Liver (tissue), 9 donors: ENCODE measurements around the gene OTOP3. TPM values are rescaled to one million over a fixed set of nuclear protein-coding genes. Genes with fewer than 3 reads are reported as not detected.

Experiments used
- DNase-seq: peaks from one replicate; pipeline ENCODE4 v3.0.0-alpha.2; 2017; ENCODE audit warnings: low spot score
- H3K27ac ChIP-seq, 2 donors: one replicate each; pipeline ENCODE4 v1.7.0; 2013; ENCODE audit warnings: inconsistent platforms in 2 of 2, low read length in 2 of 2, control low read depth in 1 of 2, low read depth in 1 of 2, mild to moderate bottlenecking in 1 of 2
- H3K27me3 ChIP-seq, 4 donors: one replicate each; pipeline versions ENCODE4 v1.6.1 to v1.7.0; 2013; ENCODE audit warnings: low read length in 3 of 4, inconsistent platforms in 1 of 4, mild to moderate bottlenecking in 1 of 4, moderate library complexity in 1 of 4; ENCODE audit not compliant: control insufficient read depth in 4 of 4, insufficient read depth in 4 of 4
- H3K36me3 ChIP-seq, 4 donors: one replicate each; pipeline versions ENCODE4 v1.6.1 to v1.7.0; 2013; ENCODE audit warnings: low read length in 3 of 4, mild to moderate bottlenecking in 3 of 4, low read depth in 1 of 4, moderate library complexity in 1 of 4; ENCODE audit not compliant: control insufficient read depth in 4 of 4, insufficient read depth in 3 of 4
- H3K4me1 ChIP-seq, 4 donors: one replicate each; pipeline versions ENCODE4 v1.6.1 to v1.7.0; 2013; ENCODE audit warnings: low read length in 3 of 4, mild to moderate bottlenecking in 3 of 4, moderate library complexity in 1 of 4; ENCODE audit not compliant: control insufficient read depth in 4 of 4, insufficient read depth in 4 of 4
- H3K4me3 ChIP-seq, 3 donors: one replicate each; pipeline versions ENCODE4 v1.6.1 to v1.7.0; 2013; ENCODE audit warnings: low read length in 3 of 3, control low read depth in 1 of 3, low read depth in 1 of 3, mild to moderate bottlenecking in 1 of 3
- H3K9ac ChIP-seq, 2 donors: one replicate each; pipeline ENCODE4 v1.7.0; 2013; ENCODE audit warnings: low read length in 2 of 2, mild to moderate bottlenecking in 2 of 2, moderate library complexity in 2 of 2, control low read depth in 1 of 2, low read depth in 1 of 2
- H3K9me3 ChIP-seq, 4 donors: one replicate each; pipeline versions ENCODE4 v1.6.1 to v1.7.0; 2013; ENCODE audit warnings: low read length in 3 of 4; ENCODE audit not compliant: control insufficient read depth in 4 of 4
- EGR1 ChIP-seq, 2 donors: IDR thresholded peaks; 2 replicates each; pipeline ENCODE4 v1.6.1; 2016 to 2018; ENCODE audit warnings: antibody characterized with exemption in 2 of 2, low read depth in 2 of 2
- FOXA1 ChIP-seq: IDR thresholded peaks from 2 replicates; pipeline ENCODE4 v1.6.1; 2016; ENCODE audit warnings: antibody characterized with exemption
- HNF4A ChIP-seq, 2 donors: conservative IDR thresholded peaks; 2 replicates each; pipeline ENCODE4 v1.6.1; 2016; ENCODE audit warnings: antibody characterized with exemption in 2 of 2, mild to moderate bottlenecking in 2 of 2
- HNF4G ChIP-seq: IDR thresholded peaks from 2 replicates; pipeline ENCODE4 v1.6.1; 2016; ENCODE audit warnings: antibody characterized with exemption
- JUND ChIP-seq, 2 donors: IDR thresholded peaks; 2 replicates each; pipeline ENCODE4 v1.6.1; 2016; ENCODE audit warnings: antibody characterized with exemption in 2 of 2
- RXRA ChIP-seq, 2 donors: IDR thresholded peaks; 2 replicates each; pipeline ENCODE4 v1.6.1; 2017 to 2018; ENCODE audit warnings: antibody characterized with exemption in 2 of 2, mild to moderate bottlenecking in 1 of 2
- SP1 ChIP-seq: IDR thresholded peaks from 2 replicates; pipeline ENCODE4 v1.6.1; 2018; ENCODE audit warnings: antibody characterized with exemption, mild to moderate bottlenecking
- TAF1 ChIP-seq: conservative IDR thresholded peaks from 2 replicates; pipeline ENCODE4 v1.6.1; 2016; ENCODE audit warnings: antibody characterized with exemption, mild to moderate bottlenecking
- WGBS: extraction: QIAGEN DNeasy Blood & Tissue Kit; methylation state at CpG from one replicate; pipeline ENCODE4 v1.1.7; 2013; 5-methylcytosine and 5-hydroxymethylcytosine counted together
- polyA plus RNA-seq, 2 donors: library from polyadenylated mRNA; stranded (reverse) in 1 of 2; unstranded in 1 of 2; fragments of 200-250 nt in 1 of 2; fragments of >200 nt in 1 of 2; fragmentation: Nextera tagmentation in 1 of 2; extraction: Ambion mirVana in 1 of 2; gene quantifications; one replicate each; pipeline versions ENCODE4 v1.2.1 to v1.2.3, GENCODE V29; 2013 to 2015
- total RNA-seq, 2 donors: library from RNA; depleted of rRNA; stranded (reverse); fragments of >200 nt; gene quantifications; one replicate each; pipeline ENCODE4 v1.2.3, GENCODE V29; 2014
- TF ChIP-seq, protein P1 (sequence below): IDR thresholded peaks from 2 replicates; pipeline ENCODE4 v1.6.1; 2016; ENCODE audit warnings: antibody characterized with exemption, mild to moderate bottlenecking
- TF ChIP-seq, protein P2 (sequence below): IDR thresholded peaks from 2 replicates; pipeline ENCODE4 v1.6.1; 2016; ENCODE audit warnings: antibody characterized with exemption
- TF ChIP-seq, protein P3 (sequence below): IDR thresholded peaks from 2 replicates; pipeline ENCODE4 v1.6.1; 2016; ENCODE audit warnings: antibody characterized with exemption
- TF ChIP-seq, protein P4 (sequence below): fragments of 150-350 bp; IDR thresholded peaks from 2 replicates; pipeline ENCODE4 v1.5.1; 2017; ENCODE audit warnings: improper control_type of control experiment, low read depth, low read length; ENCODE audit not compliant: missing input control
- donor health status: healthy.
- donor health status: healthy.
- donor health status: healthy.
- donor health status: healthy.
- donor health status: healthy.

Gene OTOP3
- total and polyA plus RNA-seq, 4 donors = not detected

DNA sequence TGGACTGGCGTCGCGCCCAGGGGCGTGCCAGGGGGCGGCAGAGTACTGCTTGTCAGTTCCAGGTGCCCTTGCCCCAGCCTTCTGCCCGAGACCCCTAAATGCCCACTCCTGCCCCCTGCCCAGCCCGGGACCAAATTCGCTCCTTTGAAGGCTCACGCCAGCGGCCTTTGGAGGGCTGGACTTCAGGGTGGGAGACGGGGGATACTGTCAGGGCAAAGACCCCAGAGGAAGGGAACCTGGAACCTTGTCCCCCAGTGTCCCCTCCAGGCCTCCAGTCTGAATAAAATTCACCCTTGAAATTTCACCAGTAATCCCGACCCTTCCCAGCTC is 737 bp downstream of the OTOP3 start:
- peaks cover 0 to 7% (median 2%) of the 10 kb centered on the region in 4 donors for H3K4me1 ChIP-seq
- H3K27ac ChIP-seq = no peak overlapping the region
- WGBS = 19% methylated on average over 12 of the region's 12 CpGs

DNA sequence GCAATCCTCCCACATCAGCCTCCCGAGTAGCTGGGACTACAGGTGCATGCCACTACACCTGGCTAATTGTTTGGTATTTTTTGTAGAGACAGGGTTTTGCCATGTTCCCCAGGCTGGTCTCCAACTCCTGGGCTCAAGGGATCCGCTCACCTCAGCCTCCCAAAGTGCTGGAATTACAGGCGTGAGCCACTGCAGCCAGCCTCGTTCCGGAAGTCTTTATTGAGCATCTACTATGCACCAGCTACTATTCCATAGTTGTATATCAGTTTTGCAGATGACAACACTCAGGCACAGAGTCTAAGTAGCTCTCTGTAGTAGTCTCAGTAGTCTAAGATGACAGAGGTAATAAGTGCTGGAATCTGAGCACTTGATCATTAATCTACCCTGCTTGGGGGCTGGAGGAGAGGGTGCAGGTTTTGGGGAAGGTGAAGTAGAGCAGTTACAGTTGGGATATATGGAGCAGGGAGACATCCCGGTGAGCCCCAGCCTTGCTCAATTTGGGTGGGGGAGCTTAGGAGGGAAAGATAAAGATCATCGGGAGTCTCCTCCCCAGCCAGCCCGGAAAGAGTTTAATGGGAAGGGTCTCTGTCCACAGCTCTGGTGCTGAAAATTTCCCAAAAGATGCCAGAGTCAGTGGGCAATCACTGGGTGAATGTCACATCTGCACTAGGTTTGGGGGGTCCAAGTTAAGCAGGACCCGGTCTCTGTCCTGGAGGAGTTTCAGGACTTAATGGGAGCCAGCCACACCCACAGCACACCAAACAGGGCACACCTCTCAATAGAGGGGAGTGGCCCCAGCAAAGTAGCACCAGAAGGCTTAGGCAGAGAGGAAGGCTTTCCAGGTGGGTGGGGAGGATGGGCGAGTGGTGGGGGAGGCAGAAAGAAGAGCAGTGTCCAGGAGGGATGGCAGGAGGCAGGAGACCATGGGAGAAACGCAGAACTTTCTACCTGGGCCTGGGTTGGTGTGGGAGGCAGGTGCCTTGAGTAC is 1.7 kb downstream of the OTOP3 start:
- peaks cover 2 to 12% (median 4%) of the 10 kb centered on the region in 4 donors for H3K27me3 ChIP-seq
- H3K27ac ChIP-seq = no peak overlapping the region
- H3K4me1 ChIP-seq = peaks cover 0 to 7% (median 2%) of the 10 kb centered on the region in 4 donors
- TF ChIP-seq, protein P1, sequence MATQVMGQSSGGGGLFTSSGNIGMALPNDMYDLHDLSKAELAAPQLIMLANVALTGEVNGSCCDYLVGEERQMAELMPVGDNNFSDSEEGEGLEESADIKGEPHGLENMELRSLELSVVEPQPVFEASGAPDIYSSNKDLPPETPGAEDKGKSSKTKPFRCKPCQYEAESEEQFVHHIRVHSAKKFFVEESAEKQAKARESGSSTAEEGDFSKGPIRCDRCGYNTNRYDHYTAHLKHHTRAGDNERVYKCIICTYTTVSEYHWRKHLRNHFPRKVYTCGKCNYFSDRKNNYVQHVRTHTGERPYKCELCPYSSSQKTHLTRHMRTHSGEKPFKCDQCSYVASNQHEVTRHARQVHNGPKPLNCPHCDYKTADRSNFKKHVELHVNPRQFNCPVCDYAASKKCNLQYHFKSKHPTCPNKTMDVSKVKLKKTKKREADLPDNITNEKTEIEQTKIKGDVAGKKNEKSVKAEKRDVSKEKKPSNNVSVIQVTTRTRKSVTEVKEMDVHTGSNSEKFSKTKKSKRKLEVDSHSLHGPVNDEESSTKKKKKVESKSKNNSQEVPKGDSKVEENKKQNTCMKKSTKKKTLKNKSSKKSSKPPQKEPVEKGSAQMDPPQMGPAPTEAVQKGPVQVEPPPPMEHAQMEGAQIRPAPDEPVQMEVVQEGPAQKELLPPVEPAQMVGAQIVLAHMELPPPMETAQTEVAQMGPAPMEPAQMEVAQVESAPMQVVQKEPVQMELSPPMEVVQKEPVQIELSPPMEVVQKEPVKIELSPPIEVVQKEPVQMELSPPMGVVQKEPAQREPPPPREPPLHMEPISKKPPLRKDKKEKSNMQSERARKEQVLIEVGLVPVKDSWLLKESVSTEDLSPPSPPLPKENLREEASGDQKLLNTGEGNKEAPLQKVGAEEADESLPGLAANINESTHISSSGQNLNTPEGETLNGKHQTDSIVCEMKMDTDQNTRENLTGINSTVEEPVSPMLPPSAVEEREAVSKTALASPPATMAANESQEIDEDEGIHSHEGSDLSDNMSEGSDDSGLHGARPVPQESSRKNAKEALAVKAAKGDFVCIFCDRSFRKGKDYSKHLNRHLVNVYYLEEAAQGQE = peak; percentile 94
- no peak for TF ChIP-seq HNF4A (conservative IDR thresholded peaks at IDR 0.05)
- no peak overlapping the region for H3K4me3 ChIP-seq
- H3K9me3 ChIP-seq = no peaks in the 10 kb centered on the region
- H3K36me3 ChIP-seq = no peaks in the 10 kb centered on the region
- no peak overlapping the region for H3K9ac ChIP-seq
- WGBS = 60% methylated on average over 11 of the region's 11 CpGs
- DNase-seq = no peak

More for the DNA sequence above, 737 bp downstream of the OTOP3 start:
- TF ChIP-seq HNF4G = no peak
- TF ChIP-seq, protein P2, sequence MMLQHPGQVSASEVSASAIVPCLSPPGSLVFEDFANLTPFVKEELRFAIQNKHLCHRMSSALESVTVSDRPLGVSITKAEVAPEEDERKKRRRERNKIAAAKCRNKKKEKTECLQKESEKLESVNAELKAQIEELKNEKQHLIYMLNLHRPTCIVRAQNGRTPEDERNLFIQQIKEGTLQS = no peak
- TF ChIP-seq TAF1 = no peak
- TF ChIP-seq, protein P3, sequence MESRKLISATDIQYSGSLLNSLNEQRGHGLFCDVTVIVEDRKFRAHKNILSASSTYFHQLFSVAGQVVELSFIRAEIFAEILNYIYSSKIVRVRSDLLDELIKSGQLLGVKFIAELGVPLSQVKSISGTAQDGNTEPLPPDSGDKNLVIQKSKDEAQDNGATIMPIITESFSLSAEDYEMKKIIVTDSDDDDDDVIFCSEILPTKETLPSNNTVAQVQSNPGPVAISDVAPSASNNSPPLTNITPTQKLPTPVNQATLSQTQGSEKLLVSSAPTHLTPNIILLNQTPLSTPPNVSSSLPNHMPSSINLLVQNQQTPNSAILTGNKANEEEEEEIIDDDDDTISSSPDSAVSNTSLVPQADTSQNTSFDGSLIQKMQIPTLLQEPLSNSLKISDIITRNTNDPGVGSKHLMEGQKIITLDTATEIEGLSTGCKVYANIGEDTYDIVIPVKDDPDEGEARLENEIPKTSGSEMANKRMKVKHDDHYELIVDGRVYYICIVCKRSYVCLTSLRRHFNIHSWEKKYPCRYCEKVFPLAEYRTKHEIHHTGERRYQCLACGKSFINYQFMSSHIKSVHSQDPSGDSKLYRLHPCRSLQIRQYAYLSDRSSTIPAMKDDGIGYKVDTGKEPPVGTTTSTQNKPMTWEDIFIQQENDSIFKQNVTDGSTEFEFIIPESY = no peak
- TF ChIP-seq RXRA (IDR thresholded peaks at IDR 0.05) = no peak
- TF ChIP-seq HNF4A (conservative IDR thresholded peaks at IDR 0.05) = no peak
- TF ChIP-seq EGR1 (IDR thresholded peaks at IDR 0.05; ENCODE audit: low read depth in 2 of 2) = no peak
- no peak for TF ChIP-seq FOXA1
- TF ChIP-seq, protein P4, sequence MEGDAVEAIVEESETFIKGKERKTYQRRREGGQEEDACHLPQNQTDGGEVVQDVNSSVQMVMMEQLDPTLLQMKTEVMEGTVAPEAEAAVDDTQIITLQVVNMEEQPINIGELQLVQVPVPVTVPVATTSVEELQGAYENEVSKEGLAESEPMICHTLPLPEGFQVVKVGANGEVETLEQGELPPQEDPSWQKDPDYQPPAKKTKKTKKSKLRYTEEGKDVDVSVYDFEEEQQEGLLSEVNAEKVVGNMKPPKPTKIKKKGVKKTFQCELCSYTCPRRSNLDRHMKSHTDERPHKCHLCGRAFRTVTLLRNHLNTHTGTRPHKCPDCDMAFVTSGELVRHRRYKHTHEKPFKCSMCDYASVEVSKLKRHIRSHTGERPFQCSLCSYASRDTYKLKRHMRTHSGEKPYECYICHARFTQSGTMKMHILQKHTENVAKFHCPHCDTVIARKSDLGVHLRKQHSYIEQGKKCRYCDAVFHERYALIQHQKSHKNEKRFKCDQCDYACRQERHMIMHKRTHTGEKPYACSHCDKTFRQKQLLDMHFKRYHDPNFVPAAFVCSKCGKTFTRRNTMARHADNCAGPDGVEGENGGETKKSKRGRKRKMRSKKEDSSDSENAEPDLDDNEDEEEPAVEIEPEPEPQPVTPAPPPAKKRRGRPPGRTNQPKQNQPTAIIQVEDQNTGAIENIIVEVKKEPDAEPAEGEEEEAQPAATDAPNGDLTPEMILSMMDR = no peak
- no peak for TF ChIP-seq SP1
- no peak for TF ChIP-seq JUND (IDR thresholded peaks at IDR 0.05)
- Histone ChIP-seq H3K9me3 (no peaks in the 10 kb centered on the region), H3K36me3 (no peaks in the 10 kb centered on the region), H3K9ac (no peak overlapping the region), H3K27me3 (peaks cover 2 to 14% (median 4%) of the 10 kb centered on the region in 4 donors), H3K4me3 (no peak overlapping the region)
- DNase-seq = no peak
